Neural progenitor cell (in vitro differentiated cells): ENCODE measurements around the gene SLC19A2.

Experiments
- EZH2 ChIP-seq: fragments of 200-600 bp; sonication (generic); IDR thresholded peaks from 2 replicates; pipeline ENCODE4 v1.6.1; 2017; ENCODE audit warnings: antibody characterized with exemption, mild to moderate bottlenecking, moderate library complexity
- EZH2phosphoT487 ChIP-seq: fragments of 200-600 bp; sonication (generic); IDR thresholded peaks from 2 replicates; pipeline ENCODE4 v1.6.1; 2017; ENCODE audit warnings: antibody characterized with exemption
- TF ChIP-seq, protein P1 (sequence below): fragments of 200-600 bp; sonication (generic); IDR thresholded peaks from 2 replicates; pipeline ENCODE4 v1.5.1; 2017; ENCODE audit warnings: antibody characterized with exemption, mild to moderate bottlenecking

DNA sequence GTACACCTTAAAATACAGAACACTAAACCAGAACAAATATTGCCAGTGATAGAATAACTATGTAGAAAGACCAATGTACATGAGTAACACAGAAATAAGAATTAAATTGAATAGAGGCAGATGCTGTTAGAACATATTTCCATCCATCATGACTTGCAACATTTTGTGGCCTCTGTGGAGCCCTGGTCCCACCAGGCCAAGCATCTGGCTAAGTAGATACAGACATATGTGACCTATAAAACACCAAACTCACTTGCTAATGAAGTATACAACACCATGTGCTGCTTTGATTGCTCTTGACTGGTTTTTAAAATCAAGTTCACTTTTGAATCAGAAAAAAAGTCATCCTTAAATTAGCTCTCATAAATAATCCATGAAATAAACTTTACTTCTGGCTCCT is 20.5 kb downstream of the SLC19A2 start:
- TF ChIP-seq, protein P1, sequence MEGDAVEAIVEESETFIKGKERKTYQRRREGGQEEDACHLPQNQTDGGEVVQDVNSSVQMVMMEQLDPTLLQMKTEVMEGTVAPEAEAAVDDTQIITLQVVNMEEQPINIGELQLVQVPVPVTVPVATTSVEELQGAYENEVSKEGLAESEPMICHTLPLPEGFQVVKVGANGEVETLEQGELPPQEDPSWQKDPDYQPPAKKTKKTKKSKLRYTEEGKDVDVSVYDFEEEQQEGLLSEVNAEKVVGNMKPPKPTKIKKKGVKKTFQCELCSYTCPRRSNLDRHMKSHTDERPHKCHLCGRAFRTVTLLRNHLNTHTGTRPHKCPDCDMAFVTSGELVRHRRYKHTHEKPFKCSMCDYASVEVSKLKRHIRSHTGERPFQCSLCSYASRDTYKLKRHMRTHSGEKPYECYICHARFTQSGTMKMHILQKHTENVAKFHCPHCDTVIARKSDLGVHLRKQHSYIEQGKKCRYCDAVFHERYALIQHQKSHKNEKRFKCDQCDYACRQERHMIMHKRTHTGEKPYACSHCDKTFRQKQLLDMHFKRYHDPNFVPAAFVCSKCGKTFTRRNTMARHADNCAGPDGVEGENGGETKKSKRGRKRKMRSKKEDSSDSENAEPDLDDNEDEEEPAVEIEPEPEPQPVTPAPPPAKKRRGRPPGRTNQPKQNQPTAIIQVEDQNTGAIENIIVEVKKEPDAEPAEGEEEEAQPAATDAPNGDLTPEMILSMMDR = no peak
- TF ChIP-seq EZH2phosphoT487 = no peak
- no peak for TF ChIP-seq EZH2
